OCI-LY1 (cell line): Measurements from ENCODE around the gene ANXA3.

Experiments
- H2AFZ ChIP-seq: fragments of 200-600 bp; sonication (generic), shearing (Covaris generic); 2 replicates; pipeline ENCODE4 v1.6.0; 2014; ENCODE audit warnings: antibody characterized with exemption, mild to moderate bottlenecking, low read length
- H3F3A ChIP-seq: fragments of 200-600 bp; sonication (generic), shearing (Covaris generic); 2 replicates; pipeline ENCODE4 v1.6.0; 2014; ENCODE audit warnings: mild to moderate bottlenecking, antibody characterized with exemption, low read length, moderate library complexity; ENCODE audit not compliant: insufficient read depth
- H3K27ac ChIP-seq: fragments of 200-600 bp; sonication (generic); 2 replicates; pipeline ENCODE4 v1.5.1; 2014; ENCODE audit warnings: low read length, mixed run types, mild to moderate bottlenecking, low read depth; ENCODE audit not compliant: poor library complexity, severe bottlenecking
- H3K27me3 ChIP-seq: fragments of 200-600 bp; sonication (generic); 2 replicates; pipeline ENCODE4 v1.6.0; 2014; ENCODE audit warnings: antibody characterized with exemption, mild to moderate bottlenecking, low read length, moderate library complexity; ENCODE audit not compliant: insufficient read depth
- H3K36me3 ChIP-seq: fragments of 200-600 bp; sonication (generic); 2 replicates; pipeline ENCODE4 v1.6.1; 2014; ENCODE audit warnings: mild to moderate bottlenecking, antibody characterized with exemption, low read length, moderate library complexity, mixed read lengths; ENCODE audit not compliant: insufficient read depth
- H3K4me1 ChIP-seq: fragments of 200-600 bp; sonication (generic); 2 replicates; pipeline ENCODE4 v1.5.1; 2014; ENCODE audit warnings: mild to moderate bottlenecking, low read length, moderate library complexity; ENCODE audit not compliant: insufficient read depth, severe bottlenecking
- H3K4me2 ChIP-seq: fragments of 200-600 bp; sonication (generic), shearing (Covaris generic); 2 replicates; pipeline ENCODE4 v1.6.1; 2014; ENCODE audit warnings: low read length
- H3K4me3 ChIP-seq: fragments of 200-600 bp; sonication (generic); 2 replicates; pipeline ENCODE4 v1.5.1; 2014; ENCODE audit warnings: low read length, low read depth, mild to moderate bottlenecking, mixed read lengths; ENCODE audit not compliant: poor library complexity, severe bottlenecking
- H3K79me2 ChIP-seq: fragments of 200-600 bp; shearing (Covaris generic); 2 replicates; pipeline ENCODE4 v1.6.1; 2016; ENCODE audit warnings: mixed run types, low read length, mixed read lengths; ENCODE audit not compliant: insufficient read depth
- H3K9ac ChIP-seq: fragments of 200-600 bp; sonication (generic), shearing (Covaris generic); 2 replicates; pipeline ENCODE4 v1.6.1; 2014; ENCODE audit warnings: mild to moderate bottlenecking, low read length, mixed read lengths
- H3K9me2 ChIP-seq: fragments of 200-600 bp; sonication (generic), shearing (Covaris generic); 2 replicates; pipeline ENCODE4 v1.6.1; 2014; ENCODE audit warnings: low read depth, mild to moderate bottlenecking, low read length, mixed read lengths
- H3K9me3 ChIP-seq: fragments of 200-600 bp; shearing (Covaris generic); 2 replicates; pipeline ENCODE4 v1.6.1; 2014; ENCODE audit warnings: low read length, mixed read lengths
- H4K20me1 ChIP-seq: fragments of 200-600 bp; sonication (generic), shearing (Covaris generic); 2 replicates; pipeline ENCODE4 v1.6.0; 2016; ENCODE audit warnings: mild to moderate bottlenecking, low read length; ENCODE audit not compliant: insufficient read depth
- EZH2 ChIP-seq: fragments of 200-600 bp; sonication (generic), shearing (Covaris generic); IDR thresholded peaks from 2 replicates; pipeline ENCODE4 v1.8.0; 2017; ENCODE audit warnings: borderline replicate concordance, mixed run types, mild to moderate bottlenecking, antibody characterized with exemption, low read length, moderate library complexity, mixed read lengths
- TF ChIP-seq, protein P1 (sequence below): fragments of 200-600 bp; sonication (generic), shearing (Covaris generic); IDR thresholded peaks from 2 replicates; pipeline ENCODE4 v1.5.1; 2017; ENCODE audit warnings: mild to moderate bottlenecking, antibody characterized with exemption, low read length, moderate library complexity, mixed read lengths

The ANXA3 gene

GRCh38 chr4:78552389-78553042, 946 bp downstream of the ANXA3 start:
- Histone ChIP-seq H3K4me2 (no peak overlapping the region), H4K20me1 (no peaks in the 10 kb centered on the region), H3K79me2 (no peaks in the 10 kb centered on the region), H3K9me3 (no peaks in the 10 kb centered on the region), H3K4me1 (no peaks in the 10 kb centered on the region), H3K36me3 (no peaks in the 10 kb centered on the region), H3F3A (no peaks in the 10 kb centered on the region), H3K9ac (no peak overlapping the region), H3K9me2 (no peaks in the 10 kb centered on the region), H3K27ac (no peak overlapping the region), H2AFZ (no peak overlapping the region), H3K27me3 (no peaks in the 10 kb centered on the region), H3K4me3 (no peak overlapping the region)
- TF ChIP-seq EZH2: no peak
- TF ChIP-seq, protein P1, sequence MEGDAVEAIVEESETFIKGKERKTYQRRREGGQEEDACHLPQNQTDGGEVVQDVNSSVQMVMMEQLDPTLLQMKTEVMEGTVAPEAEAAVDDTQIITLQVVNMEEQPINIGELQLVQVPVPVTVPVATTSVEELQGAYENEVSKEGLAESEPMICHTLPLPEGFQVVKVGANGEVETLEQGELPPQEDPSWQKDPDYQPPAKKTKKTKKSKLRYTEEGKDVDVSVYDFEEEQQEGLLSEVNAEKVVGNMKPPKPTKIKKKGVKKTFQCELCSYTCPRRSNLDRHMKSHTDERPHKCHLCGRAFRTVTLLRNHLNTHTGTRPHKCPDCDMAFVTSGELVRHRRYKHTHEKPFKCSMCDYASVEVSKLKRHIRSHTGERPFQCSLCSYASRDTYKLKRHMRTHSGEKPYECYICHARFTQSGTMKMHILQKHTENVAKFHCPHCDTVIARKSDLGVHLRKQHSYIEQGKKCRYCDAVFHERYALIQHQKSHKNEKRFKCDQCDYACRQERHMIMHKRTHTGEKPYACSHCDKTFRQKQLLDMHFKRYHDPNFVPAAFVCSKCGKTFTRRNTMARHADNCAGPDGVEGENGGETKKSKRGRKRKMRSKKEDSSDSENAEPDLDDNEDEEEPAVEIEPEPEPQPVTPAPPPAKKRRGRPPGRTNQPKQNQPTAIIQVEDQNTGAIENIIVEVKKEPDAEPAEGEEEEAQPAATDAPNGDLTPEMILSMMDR: no peak

DNA sequence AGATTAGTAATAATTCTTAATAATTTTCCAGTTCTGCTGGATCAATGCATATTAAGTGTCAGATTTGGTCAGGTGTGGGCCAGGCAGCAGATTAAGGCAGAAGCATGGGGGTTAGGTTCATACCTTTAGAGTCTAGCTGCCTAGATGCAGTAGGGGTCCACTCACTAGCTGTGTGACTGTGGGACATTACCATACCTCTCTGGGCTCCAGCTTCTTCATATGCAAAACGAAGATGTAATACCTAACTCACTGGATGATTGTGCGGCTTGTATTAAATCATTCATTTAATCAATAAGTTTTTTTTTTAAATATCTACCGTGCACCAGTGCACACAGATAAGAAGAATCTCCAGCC, 1.4 kb downstream of the ANXA3 start:
- Histone ChIP-seq H3K36me3 (no peaks in the 10 kb centered on the region), H3K27ac (no peak overlapping the region), H3K4me2 (no peak overlapping the region), H3K79me2 (no peaks in the 10 kb centered on the region), H3K9me3 (no peaks in the 10 kb centered on the region), H3K27me3 (no peaks in the 10 kb centered on the region), H4K20me1 (no peaks in the 10 kb centered on the region), H3K4me3 (no peak overlapping the region), H3K9ac (no peak overlapping the region), H3F3A (no peaks in the 10 kb centered on the region), H3K4me1 (no peaks in the 10 kb centered on the region), H2AFZ (no peak overlapping the region), H3K9me2 (no peaks in the 10 kb centered on the region)
- TF ChIP-seq, protein P1: no peak
- no peak for TF ChIP-seq EZH2

DNA sequence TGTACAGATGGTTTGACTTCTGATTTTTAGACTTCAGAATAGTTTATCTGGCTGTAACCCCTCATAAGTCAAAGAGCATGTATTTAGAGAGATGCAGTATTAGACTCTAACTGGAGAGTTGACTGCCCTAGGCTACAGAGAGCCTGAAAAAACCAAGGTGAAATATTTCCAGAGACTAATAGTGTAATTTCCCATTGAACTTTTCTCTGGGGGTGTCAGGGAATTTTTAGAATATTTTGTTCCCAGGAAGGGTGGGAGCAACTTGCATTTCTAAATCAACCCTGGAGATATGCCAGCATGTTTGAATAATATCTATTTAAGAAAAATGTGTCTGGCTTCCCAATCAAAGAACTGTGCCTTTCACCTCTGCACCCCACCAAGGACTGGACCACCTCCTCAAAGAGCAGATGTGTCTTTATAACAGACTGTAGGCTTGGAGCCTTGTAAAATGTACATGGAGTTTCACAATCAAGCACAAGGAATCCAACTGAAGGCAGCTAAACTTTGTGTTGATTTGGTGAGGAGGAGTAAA, 2.0 kb downstream of the ANXA3 start:
- no peaks in the 10 kb centered on the region for H3K79me2 ChIP-seq
- no peaks in the 10 kb centered on the region for H3K4me1 ChIP-seq
- H3F3A ChIP-seq: no peaks in the 10 kb centered on the region
- no peaks in the 10 kb centered on the region for H3K9me2 ChIP-seq
- no peaks in the 10 kb centered on the region for H3K27me3 ChIP-seq
- no peaks in the 10 kb centered on the region for H3K9me3 ChIP-seq
- TF ChIP-seq, protein P1: no peak
- TF ChIP-seq EZH2: no peak
- H4K20me1 ChIP-seq: no peaks in the 10 kb centered on the region
- no peak overlapping the region for H2AFZ ChIP-seq
- no peaks in the 10 kb centered on the region for H3K36me3 ChIP-seq
- H3K4me3 ChIP-seq: no peak overlapping the region
- H3K4me2 ChIP-seq: no peak overlapping the region
- H3K9ac ChIP-seq: no peak overlapping the region
- no peak overlapping the region for H3K27ac ChIP-seq
